Esophagus squamous epithelium (tissue), 4 donors: ENCODE measurements around the gene SLC15A4.

Source experiments
- POLR2A ChIP-seq, 4 donors: fragments of 450-650 bp; IDR thresholded peaks; one replicate each; pipeline ENCODE4 v1.6.1; 2017; ENCODE audit warnings: antibody characterized with exemption in 4 of 4, mild to moderate bottlenecking in 4 of 4, moderate library complexity in 3 of 4
- TF ChIP-seq, protein P1 (sequence below), 6 experiments: fragments of 450-650 bp in 4 of 6; fragments of 200-600 bp in 2 of 6; sonication (generic) in 2 of 6; IDR thresholded peaks; one replicate each; pipeline ENCODE4 v1.5.1; 2016 to 2019; ENCODE audit warnings: antibody characterized with exemption in 6 of 6, mild to moderate bottlenecking in 4 of 6, moderate library complexity in 4 of 6

DNA sequence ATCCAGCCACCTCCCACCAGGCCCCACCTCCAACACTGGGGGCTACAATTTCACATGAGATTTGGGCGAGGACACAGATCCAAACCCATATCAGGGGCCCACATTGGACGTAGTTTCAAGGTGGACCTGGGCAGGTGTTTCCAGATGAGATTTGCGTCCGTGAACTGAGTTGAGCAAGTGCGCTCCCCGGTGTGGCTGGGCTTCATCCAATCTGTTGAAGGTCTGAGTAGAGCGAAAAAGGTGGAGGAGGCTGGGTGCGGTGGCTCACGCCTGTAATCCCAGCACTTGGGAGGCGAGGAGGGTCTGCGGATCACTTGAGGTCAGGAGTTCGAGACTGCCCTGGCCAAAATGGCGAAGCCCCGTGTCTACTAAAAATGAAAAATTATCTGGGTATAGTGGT is 24.6 kb upstream of the SLC15A4 start:
- TF ChIP-seq, protein P1, sequence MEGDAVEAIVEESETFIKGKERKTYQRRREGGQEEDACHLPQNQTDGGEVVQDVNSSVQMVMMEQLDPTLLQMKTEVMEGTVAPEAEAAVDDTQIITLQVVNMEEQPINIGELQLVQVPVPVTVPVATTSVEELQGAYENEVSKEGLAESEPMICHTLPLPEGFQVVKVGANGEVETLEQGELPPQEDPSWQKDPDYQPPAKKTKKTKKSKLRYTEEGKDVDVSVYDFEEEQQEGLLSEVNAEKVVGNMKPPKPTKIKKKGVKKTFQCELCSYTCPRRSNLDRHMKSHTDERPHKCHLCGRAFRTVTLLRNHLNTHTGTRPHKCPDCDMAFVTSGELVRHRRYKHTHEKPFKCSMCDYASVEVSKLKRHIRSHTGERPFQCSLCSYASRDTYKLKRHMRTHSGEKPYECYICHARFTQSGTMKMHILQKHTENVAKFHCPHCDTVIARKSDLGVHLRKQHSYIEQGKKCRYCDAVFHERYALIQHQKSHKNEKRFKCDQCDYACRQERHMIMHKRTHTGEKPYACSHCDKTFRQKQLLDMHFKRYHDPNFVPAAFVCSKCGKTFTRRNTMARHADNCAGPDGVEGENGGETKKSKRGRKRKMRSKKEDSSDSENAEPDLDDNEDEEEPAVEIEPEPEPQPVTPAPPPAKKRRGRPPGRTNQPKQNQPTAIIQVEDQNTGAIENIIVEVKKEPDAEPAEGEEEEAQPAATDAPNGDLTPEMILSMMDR (IDR thresholded peaks at IDR 0.05): no peak
- no peak for TF ChIP-seq POLR2A (IDR thresholded peaks at IDR 0.05)
